ENCODE data around the gene CLSTN2.

CLSTN2 gene

GRCh38 chr3:140007911-140008869, 73.2 kb downstream of the CLSTN2 start:
- peak; percentile 79 for DNase-seq

- no peak for DNase-seq
Observed at GRCh38 chr3:140010391-140010790, 75.4 kb downstream of the CLSTN2 start.

- no peak for DNase-seq
Observed at GRCh38 chr3:140011086-140011485, 76.1 kb downstream of the CLSTN2 start.

- no peak for DNase-seq
Observed at GRCh38 chr3:140011611-140012277, 76.8 kb downstream of the CLSTN2 start.

- no peak for DNase-seq
Observed at GRCh38 chr3:140013220-140013619, 78.2 kb downstream of the CLSTN2 start.

GRCh38 chr3:140014831-140015495, 80.0 kb downstream of the CLSTN2 start:
- no peak for DNase-seq

GRCh38 chr3:140015741-140016140, 80.8 kb downstream of the CLSTN2 start:
- DNase-seq, result no peak

GRCh38 chr3:140018556-140018955, 83.6 kb downstream of the CLSTN2 start:
- no peak for DNase-seq

- DNase-seq, result no peak
Observed at GRCh38 chr3:140019946-140020345, 85.0 kb downstream of the CLSTN2 start.

- no peak for DNase-seq
Observed at GRCh38 chr3:140020541-140020940, 85.6 kb downstream of the CLSTN2 start.

GRCh38 chr3:140021269-140021668, 86.3 kb downstream of the CLSTN2 start:
- no peak for DNase-seq

- peak; percentile 46 for DNase-seq
Observed at GRCh38 chr3:140022066-140022770, 87.2 kb downstream of the CLSTN2 start.

- peak; percentile 59 for DNase-seq
Observed at GRCh38 chr3:140023616-140024530, 88.9 kb downstream of the CLSTN2 start.

- DNase-seq, result no peak
Observed at GRCh38 chr3:140031170-140031569, 96.2 kb downstream of the CLSTN2 start.

GRCh38 chr3:140034058-140034457, 99.1 kb downstream of the CLSTN2 start:
- DNase-seq, result no peak

GRCh38 chr3:140035871-140036270, 100.9 kb downstream of the CLSTN2 start:
- DNase-seq, result no peak

GRCh38 chr3:140050396-140050795, 115.4 kb downstream of the CLSTN2 start:
- DNase-seq, result no peak

- peak; percentile 50 for DNase-seq
Observed at GRCh38 chr3:140051019-140051957, 116.3 kb downstream of the CLSTN2 start.

GRCh38 chr3:140052771-140053702, 118.1 kb downstream of the CLSTN2 start:
- no peak for DNase-seq
